Neural progenitor cell (in vitro differentiated cells): ENCODE data around the gene KRT2.

Experiments used
- CTCF ChIP-seq: fragments of 200-600 bp; sonication (generic); IDR thresholded peaks from 2 replicates; pipeline ENCODE4 v1.5.1; 2017; ENCODE audit warnings: antibody characterized with exemption, mild to moderate bottlenecking
- EZH2 ChIP-seq: fragments of 200-600 bp; sonication (generic); IDR thresholded peaks from 2 replicates; pipeline ENCODE4 v1.6.1; 2017; ENCODE audit warnings: antibody characterized with exemption, mild to moderate bottlenecking, moderate library complexity

- TF ChIP-seq EZH2 (no peak), CTCF (no peak)
Measured at GRCh38 chr12:52693261-52693660, 41.2 kb upstream of the KRT2 start.
